NCI-H1694 treated with DMSO at 0.1 percent for 48 hours (cell line): ENCODE data around the gene PTPN11.
A peak's percentile ranks its signal among the peaks of the same experiment; 100 is the strongest.
"Not testable (repeated sequence)": the region's sequence is repeated elsewhere in the genome, so short reads cannot be mapped to it uniquely, and the experiment has no call there.

ENCODE experiments used
- DNase-seq: peaks from one replicate; lab custom pipeline; 2025; lab: John Stamatoyannopoulos, UW

Gene PTPN11

DNA sequence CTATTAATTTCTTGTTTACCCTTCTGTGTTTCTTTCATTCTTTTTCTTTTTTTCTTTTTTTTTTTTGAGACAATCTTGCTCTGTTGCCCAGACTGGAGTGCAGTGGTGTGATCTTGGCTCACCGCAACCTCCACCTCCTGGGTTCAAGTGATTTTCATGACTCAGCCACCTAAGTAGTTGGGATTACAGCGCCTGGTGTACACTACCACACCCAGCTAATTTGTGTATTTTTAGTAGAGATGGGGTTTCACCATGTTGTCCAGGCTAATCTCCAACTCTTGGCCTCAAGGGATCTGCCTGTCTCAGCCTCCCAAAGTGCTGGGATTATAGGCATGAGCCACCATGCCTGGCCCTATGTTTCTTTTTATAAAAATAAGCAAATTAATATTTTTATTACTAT, 29.4 kb downstream of the PTPN11 start:
- not testable (repeated sequence) for DNase-seq

- peak; percentile 32 for DNase-seq
These were observed 32.0 kb downstream of the PTPN11 start for GRCh38 chr12:112450725-112451124.

GRCh38 chr12:112456029-112456428, 37.3 kb downstream of the PTPN11 start:
- no peak for DNase-seq

DNA sequence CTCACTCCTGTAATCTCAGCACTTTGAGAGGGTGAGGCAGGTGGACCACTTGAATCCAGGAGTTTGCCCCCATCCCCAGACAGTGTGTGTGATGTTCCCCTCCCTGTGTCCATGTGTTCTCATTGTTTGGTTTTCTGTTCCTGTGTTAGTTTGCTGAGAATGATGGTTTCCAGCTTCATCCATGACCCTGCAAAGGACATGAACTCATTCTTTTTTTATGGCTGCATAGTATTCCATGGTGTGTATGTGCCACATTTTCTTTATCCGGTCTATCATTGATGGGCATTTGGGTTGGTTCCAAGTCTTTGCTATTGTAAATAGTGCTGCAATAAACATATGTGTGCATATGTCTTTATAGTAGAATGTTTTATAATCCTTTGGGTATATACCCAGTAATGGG, 38.4 kb downstream of the PTPN11 start:
- not testable (repeated sequence) for DNase-seq

- no peak for DNase-seq
These were observed 39.6 kb downstream of the PTPN11 start for GRCh38 chr12:112458330-112458729.

GRCh38 chr12:112458751-112459150, 40.0 kb downstream of the PTPN11 start:
- no peak for DNase-seq

DNA sequence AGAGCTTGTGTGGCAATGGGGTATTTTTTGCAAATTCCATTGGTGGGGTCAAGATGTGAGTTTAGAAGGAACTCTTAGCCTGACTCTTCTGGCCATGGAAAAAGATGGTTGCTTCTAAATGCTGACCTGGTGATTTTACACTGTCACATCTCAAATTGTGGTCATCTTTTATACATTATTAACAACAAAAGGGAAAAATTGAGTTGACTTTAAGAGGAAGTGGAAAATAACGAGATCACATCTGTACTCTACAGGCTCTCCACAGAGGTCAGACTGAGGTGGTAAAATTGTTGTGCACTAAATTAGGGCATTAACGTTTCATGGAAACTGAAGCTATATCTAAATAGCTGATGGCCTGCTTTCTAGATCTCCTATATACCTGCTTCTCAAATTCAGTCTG, 44.7 kb downstream of the PTPN11 start:
- no peak for DNase-seq

DNA sequence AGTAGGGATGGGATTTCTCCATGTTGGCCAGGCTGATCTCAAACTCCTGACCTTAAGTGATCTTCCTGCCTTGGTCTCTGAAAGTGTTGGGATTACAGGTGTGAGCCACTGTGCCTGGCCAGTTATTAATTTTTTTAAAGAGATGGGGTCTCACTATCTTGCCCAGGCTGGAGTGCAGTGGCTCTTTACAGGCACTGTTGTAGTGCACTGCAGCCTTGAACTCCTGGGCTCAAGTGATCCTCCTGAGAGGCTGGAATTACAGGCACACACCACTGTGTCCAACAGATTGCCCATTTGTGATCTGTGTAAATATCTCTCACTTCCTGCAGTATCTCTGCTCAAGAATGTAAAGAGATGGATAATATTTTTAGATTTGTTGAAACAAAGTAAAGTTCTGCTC, 45.9 kb downstream of the PTPN11 start:
- DNase-seq = no peak

- no peak for DNase-seq
These were observed 47.3 kb downstream of the PTPN11 start for GRCh38 chr12:112466011-112466422.

GRCh38 chr12:112466835-112467234, 48.1 kb downstream of the PTPN11 start:
- no peak for DNase-seq

- DNase-seq = no peak
These were observed 49.3 kb downstream of the PTPN11 start for GRCh38 chr12:112468046-112468445.

DNA sequence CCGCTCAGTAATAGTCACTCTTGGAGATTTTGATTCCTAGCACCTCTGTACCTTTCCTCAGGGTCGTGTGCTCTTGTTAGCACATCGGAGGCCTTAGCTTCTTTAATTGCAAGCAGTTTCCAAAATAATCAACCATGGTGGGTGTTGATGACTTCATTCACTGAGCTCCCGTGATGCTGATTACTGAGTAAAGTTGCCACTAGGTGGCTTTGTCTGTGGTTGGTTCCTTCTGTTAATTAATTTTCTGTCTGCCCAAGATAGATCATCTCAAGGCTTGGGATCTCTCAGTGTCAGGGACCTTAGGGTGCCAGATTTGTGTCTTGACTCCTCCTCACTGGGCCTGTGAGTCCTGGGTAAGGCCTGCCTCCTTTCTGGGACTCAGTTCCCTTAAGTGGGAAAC, 54.3 kb downstream of the PTPN11 start:
- DNase-seq = no peak

GRCh38 chr12:112479413-112479812, 60.7 kb downstream of the PTPN11 start:
- no peak for DNase-seq

GRCh38 chr12:112480931-112481330, 62.2 kb downstream of the PTPN11 start:
- no peak for DNase-seq

DNA sequence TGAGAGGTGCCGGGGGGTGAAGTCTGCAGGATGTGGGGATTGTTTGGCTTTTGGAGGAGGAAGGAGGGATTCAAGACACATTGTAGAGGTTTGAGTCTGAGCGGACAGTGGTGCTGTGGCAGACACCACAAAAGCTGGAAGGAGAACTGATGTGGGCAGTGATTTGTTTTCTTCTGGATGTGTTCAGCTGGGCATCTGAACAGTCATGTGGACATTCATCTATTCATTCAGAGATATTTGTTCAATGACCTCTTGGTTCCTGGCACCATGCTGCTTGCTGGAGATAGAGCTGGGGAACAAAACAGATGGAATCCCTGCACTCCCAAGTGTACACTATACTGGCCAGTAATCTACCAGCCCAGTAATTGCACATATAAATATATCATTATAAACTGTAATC, 64.0 kb downstream of the PTPN11 start:
- no peak for DNase-seq

DNA sequence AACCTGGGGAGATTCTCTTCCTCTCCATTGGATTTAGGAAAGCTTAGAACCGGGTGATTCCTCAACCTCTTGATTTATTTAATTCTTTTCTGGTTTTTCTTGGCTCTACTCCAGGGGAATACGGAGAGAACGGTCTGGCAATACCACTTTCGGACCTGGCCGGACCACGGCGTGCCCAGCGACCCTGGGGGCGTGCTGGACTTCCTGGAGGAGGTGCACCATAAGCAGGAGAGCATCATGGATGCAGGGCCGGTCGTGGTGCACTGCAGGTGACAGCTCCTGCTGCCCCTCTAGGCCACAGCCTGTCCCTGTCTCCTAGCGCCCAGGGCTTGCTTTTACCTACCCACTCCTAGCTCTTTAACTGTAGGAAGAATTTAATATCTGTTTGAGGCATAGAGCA, 67.6 kb downstream of the PTPN11 start:
- no peak for DNase-seq

DNA sequence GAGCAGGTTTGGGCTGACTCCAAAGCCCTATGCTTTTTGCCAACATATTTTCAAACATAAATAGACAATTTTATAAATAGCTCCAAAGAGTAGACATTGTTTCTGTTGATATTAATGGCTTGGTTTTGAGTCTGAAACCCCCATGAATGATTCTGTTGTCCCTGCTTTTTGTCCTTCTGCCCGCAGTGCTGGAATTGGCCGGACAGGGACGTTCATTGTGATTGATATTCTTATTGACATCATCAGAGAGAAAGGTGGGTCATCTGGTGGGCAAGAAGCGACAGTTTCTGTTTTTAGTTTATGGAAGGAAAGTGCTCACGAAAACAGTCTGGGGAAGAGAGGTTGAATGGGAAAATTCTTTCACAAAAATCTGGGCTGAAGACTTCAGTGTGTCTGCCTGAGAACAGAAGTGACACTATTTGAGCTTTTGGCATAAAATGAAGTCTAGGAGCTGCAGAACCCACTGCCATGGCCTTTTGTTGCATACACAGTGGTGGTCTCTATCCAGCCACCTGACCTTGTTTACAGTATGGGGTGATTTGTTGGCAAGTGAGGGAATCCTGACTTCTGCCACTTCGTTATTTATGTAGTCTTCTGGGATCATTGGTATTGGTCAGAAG, 69.6 kb downstream of the PTPN11 start:
- DNase-seq = no peak

DNA sequence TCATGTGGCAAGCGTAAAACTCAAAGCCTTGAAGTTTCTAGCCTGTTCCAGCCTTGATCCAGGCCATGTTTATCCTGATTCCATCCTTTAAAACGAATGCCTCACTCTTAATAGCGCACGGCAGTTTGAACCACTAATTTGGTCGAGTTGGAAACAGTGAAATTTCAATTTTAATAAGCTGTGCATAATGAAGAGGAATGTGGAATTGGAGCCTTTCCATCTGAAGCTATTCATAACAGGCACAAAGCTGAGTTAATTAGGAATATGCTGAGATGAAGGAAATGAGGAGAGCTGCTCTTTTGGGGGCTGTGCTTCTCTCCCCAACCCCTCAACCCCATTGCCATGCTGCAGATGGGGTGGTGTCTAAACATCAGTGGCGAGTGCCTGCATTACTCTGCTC, 70.7 kb downstream of the PTPN11 start:
- DNase-seq = no peak

DNA sequence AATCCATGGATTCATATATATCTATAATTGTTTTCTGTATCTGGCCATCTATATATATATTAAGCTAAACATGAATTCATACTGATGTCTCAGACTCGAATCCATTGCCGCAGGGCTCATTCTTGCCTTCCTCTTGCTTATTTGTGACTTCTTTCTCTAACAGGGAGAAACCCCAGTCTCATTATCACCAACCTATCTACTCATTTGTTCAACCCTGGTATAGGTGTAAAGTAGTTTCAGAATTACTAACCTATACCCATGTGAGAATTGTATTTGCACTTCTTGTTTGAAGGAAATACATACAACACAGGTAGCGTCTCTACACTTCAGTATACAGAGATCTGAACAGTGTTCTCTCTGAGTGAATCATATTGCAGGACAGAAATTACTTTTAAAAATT, 77.7 kb downstream of the PTPN11 start:
- no peak for DNase-seq

DNA sequence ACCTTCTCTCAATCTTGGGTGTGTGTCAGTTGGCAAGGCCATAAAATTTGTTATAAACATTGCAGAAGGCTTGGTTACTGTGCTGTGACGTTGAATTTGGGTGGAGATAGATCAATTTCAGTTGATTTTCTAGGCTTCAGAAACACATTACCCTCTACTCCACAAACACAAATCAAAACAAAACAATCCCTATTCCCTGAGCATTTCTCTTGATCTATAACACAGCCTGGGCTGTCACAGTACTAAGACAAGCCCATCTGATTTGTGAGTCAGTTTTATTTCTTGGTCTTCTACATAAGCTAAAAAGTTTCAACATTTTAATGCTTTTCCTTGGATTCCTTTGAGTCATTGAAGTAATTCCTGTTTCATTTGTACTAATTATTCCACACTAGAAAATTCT, 79.8 kb downstream of the PTPN11 start:
- no peak for DNase-seq

GRCh38 chr12:112503512-112503911, 84.8 kb downstream of the PTPN11 start:
- no peak for DNase-seq

DNA sequence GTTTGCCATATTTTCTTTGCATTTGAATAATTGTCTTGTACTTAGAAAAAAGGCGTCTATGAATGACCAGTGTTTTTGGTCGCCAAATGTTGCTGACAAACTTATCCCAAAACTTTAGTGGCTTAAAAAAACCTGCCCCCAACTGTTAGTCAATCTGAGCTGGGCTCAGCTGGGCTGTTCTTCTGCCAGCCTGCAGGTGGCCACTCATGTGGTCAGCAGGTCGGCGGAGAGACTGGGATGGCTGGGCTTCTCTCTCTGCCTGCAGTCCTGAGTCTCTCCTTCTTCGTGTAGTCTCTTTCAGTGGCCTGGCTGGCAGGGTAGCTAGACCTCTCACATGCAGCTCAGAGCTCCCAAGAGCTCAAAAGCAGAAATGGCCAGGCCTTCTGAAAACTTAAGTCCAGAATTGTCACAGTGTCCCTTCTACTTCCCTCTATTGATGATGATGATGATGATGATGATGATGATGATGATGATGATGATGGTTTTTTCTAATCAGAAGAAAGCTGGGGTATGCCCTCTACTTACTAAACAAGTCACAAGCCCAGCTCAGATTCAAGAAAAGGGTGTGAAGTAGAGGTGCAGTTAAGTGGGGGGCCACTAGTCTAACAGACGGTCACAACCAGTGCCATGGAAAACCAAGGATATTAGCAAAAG, 87.9 kb downstream of the PTPN11 start:
- no peak for DNase-seq

DNA sequence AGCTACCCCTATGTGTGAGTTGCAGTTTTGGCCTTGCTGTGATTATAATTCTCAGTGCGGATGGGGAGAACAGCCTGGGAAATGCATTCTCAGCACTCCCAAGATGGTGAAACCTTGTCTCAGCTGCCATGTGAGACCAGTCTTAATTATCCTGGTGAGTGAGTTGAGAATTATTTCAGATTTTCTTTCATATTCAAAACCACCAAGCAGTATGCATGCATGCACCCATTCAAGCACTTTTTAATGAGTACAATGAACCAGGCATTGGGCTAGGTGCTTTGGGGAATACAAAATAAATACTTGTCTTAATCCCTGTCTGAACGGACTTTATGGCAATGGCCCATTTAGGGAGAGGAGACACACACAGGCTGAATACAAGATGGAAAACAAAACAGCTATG, 94.7 kb downstream of the PTPN11 start:
- no peak for DNase-seq

- DNase-seq = no peak
These were observed 95.7 kb downstream of the PTPN11 start for GRCh38 chr12:112514456-112514855.
